NCI-H460 (cell line): ENCODE data around the gene TRIM68. TPM values are rescaled to one million over a fixed set of nuclear protein-coding genes. Genes with fewer than 3 reads are reported as not detected.

Source experiments
- DNase-seq: peaks from one replicate; pipeline ENCODE4 v3.0.0-alpha.2; 2016; ENCODE audit warnings: low read depth; ENCODE audit errors: extremely low read depth
- total RNA-seq: library from RNA; depleted of rRNA; stranded (reverse); fragments of >200 nt; shearing (Covaris generic); gene quantifications from 2 replicates; pipeline ENCODE4 v1.2.3, GENCODE V29; 2014; rRNA removed

TRIM68 gene
- total RNA-seq, 1 experiment from 2014 or later, result 4.3 TPM

DNA sequence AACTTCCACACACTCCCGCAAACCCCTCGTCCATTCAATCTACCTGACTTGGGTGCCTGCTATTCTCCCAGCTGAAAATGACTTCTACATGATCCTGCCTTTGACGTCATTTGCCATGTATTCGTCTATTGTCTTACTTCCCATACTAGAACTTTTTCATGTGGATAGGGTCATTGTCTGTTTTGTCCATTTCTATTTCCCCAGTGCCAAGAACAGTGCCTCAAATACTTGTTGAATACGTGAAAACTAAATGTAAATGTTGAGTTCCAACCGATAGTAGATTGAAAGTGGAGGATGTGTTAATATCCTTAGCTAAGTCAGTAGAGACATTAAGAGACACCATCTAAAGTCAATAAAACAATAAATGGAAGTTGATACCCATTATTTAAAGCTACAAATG is 935 bp downstream of the TRIM68 start:
- DNase-seq, result no peak

- no peak for DNase-seq
These were observed 1.6 kb downstream of the TRIM68 start for GRCh38 chr11:4606231-4607015.

DNA sequence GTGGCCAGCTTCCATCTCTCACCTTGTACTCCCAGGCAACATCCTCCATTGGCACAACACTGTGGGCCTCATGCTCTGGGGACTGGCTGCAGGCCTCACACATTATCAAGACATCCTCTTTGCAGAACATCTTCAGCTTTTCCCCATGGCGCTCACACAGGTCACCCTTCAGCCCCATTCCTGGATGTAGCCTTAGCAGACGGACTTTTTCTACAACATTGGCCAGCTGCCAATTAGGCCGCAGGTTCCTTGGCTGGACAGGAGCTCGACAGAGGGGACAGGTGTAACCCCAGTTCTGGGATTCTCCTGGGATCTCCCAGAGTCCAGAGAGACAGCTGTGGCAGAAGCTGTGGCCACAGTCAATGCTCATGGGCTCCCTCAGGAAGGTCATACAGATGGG is 3.0 kb downstream of the TRIM68 start:
- DNase-seq, result no peak

DNA sequence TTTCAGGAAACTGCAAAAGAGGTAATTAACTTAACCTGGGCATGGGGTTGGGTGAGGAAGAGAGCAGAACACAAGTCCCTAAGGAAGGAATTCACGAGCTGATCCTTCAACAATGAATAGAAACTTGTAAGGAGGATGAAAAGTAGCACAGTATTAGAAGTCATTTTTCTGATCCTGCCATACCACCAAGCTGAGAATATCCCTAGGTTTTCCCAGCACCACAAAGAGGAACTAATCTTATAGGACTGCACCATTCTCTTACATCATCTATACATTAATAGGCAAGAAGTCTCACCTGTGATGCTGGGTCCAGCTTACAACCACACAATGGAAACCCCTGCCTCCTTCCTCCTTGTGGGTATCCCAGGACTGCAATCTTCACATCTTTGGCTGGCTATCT is 14.3 kb downstream of the TRIM68 start, which contains the start of gene OR52I1:
Gene OR52I1, plus strand, starts transcription at position 301 of the 400 bp plus-strand sequence. Its CDS starts 0 bp downstream, at position 301.
- DNase-seq, result no peak

DNA sequence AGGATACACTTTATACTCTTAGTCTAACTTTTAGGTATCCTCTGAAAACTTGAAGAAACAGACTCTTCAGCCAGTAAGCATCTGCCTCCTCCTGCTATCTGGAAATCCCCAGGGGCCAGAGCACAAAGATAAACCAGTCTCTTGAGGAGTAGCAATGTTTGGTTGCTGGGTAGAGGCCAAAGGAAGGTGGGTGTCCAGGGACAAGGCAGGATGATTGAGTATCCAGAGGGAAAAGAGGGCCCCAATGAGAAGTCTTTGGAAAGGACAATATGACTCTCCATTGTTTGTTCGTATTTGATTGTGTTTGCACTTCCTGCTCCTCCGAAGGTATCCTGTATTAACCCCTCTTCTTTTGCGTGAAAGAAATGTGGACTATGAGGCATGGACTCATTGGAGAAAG is 19.0 kb downstream of the TRIM68 start:
- no peak for DNase-seq

- no peak for DNase-seq
These were observed 26.6 kb downstream of the TRIM68 start, which contains the start of gene OR52I2 for GRCh38 chr11:4581443-4581842. OR52I2 (plus strand) TSS chr11:4581743.

- no peak for DNase-seq
These were observed 27.9 kb downstream of the TRIM68 start for GRCh38 chr11:4580124-4580523.

DNA sequence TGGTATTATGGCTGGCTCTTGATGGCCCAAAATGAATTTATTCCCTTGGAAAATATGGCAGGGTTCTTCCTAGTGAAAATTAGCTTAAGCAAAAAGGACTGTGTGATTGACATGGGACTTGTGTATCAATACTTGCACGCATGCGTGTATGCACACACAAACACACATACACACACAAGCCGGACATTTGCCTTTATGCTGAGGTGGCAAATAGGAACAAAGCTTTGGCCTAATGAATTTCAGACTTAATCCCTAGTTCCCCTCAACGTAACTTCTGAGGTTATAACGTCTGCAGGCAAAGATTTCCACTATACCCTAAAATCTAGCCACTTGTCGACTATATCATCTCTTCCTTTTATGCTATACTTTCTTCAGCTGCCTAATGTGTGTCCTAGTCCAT is 29.4 kb downstream of the TRIM68 start:
- no peak for DNase-seq

DNA sequence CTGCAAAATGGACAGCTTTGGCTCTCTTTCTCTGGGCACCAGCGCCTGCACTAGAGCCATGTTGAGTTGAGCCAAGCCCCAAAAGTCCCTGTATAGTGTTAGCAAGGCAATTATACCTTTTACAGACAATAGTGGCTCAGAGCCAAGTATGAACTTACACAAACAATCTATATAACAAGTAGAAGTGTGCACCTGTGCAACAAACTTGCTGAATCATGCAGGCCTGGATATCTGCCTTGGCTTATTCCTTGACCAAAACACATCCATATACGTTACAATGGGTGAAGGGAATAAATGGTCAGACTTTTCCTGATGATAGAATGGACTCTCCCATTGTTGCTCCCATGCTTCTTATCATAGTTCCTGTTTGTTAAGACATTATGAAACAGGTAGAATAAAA is 30.3 kb downstream of the TRIM68 start:
- no peak for DNase-seq

DNA sequence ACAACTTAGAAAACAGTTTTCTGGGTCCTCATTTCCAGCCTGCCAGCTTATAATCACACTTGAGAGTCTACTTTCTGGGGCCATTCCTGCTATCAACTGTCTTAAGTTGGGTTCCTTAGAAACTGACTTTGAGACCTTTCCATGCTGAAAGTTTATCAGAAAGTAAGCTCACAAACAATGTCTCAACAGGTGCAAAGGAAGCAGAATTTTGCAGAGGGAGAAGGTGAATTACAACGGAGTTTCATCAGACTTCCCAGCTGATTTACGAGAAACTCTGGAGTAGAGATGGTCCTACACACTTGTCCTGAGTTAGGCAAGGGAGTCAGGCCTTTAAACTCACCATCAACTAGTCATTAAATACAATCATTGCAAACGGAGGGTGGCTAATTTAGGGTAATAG is 31.2 kb downstream of the TRIM68 start:
- DNase-seq, result no peak

- DNase-seq, result no peak
These were observed 39.0 kb downstream of the TRIM68 start for GRCh38 chr11:4569075-4569474.

DNA sequence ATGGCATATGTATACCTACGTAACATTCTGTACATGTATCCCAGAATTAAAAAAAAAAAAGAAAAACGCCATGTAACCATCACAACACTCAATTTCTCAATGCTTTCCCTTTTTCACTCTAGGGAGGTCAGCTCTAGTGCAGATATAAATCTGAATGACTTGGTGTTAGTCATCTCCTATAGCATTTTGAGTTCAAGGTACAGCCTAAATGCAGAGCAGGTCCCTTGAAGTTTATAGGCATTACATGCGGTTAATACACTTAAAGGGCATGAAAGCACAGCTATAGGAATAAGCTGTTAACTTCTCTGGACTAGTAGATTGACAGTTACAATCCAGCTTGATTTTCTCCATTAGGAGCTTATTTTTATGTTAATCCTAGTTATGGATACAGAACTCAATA is 42.7 kb downstream of the TRIM68 start:
- DNase-seq, result no peak

- no peak for DNase-seq
These were observed 47.6 kb downstream of the TRIM68 start for GRCh38 chr11:4560467-4560866.

DNA sequence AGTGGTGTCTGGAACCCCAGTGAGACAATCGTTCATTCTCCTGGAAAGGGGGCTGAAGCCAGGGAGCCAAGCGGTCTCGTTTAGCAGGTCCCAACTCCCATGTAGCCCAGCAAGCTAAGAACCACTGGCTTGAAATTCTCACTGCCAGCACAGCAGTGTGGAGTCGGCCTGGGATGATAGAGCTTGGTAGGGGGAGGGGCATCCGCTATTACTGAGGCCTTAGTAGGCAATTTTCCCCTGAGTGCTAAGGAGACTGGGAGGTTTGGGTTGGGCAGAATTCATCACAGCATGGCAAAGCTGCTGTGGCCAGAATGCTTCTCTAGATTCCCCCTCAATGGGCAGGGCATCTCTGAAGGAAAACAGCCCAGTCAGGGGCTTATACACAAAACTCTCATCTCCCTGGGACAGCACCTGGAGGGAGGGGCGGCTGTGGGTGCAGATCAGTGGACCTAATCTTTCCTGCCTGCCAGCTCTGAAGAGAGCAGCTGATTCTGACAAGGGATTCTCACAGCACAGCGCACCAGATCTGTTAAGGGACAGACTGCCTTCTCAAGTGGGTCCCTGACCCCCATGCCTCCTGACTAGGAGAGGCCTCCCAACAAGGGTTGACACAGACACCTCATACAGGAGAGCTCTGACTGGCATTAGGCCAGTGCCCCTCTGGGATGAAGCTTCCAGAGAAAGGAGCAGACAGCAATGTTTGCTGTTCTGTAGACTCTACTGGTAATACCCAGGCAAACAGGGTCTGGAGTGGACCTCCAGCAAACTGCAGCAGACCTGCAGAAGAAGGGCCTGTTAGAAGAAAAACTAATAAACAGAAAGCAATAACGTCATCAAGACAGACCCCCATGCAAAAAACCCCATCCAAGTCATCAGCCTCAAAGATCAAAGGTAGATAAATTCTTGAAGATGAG is 48.2 kb downstream of the TRIM68 start:
- DNase-seq, result no peak

DNA sequence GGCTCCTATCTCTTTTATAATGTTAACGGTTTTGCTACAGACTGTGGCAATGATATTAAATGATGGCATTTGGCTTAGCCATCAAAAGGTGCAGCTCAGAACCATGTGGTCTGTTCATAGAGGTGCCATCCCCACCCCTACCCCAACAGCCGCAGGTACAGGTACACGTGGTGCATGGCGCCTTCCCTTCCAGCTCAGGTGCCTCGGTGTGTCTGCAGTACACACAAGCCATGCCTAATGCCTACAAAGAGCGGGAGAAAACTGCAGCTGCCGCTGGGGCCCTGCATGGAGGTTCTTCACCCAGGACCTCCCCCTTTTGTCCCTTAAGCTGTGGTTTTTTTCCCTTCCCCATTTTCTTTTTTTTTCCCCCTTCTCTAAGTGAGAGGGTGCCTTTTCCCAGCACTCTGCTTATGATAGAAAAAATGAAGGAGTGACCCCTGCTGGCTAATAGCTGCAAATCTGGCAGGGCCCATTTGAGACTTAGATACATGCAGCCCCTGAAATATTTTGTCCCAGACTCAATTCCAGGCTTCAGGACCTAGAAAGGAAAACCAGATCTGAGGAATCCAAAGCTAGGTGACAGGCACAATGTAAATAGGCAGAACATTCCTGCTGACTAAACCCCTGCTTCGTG is 56.6 kb downstream of the TRIM68 start:
- DNase-seq, result no peak

Other genes with a start within 250 kb of the TRIM68 start
- gene OR52B4, start 239.8 kb downstream of the TRIM68 start, total RNA-seq, result not detected in 2 replicates
- 8.0 and 12.4 TPM in 2 replicates for gene TRIM21, start 214.5 kb downstream of the TRIM68 start, total RNA-seq
- not detected in 2 replicates for gene OR52K2, start 158.9 kb downstream of the TRIM68 start, total RNA-seq
- gene OR52K1, start 125.6 kb downstream of the TRIM68 start, total RNA-seq, result not detected in 2 replicates
- not detected in 2 replicates for gene OR52M1, start 63.0 kb downstream of the TRIM68 start, total RNA-seq
- not detected in 2 replicates for gene OR52I2, start 26.5 kb downstream of the TRIM68 start, total RNA-seq
- not detected in 2 replicates for gene OR52I1, start 14.2 kb downstream of the TRIM68 start, total RNA-seq
- not detected in 2 replicates for gene OR51D1, start 29.2 kb upstream of the TRIM68 start, total RNA-seq
- gene OR51E1, start 35.8 kb upstream of the TRIM68 start, total RNA-seq, result not detected in 2 replicates
- not detected in 2 replicates for gene OR51E2, start 89.6 kb upstream of the TRIM68 start, total RNA-seq
- not detected in 2 replicates for gene MMP26, start 96.6 kb upstream of the TRIM68 start, total RNA-seq
- gene OR51F1, start 161.7 kb upstream of the TRIM68 start, total RNA-seq, result not detected in 2 replicates
- not detected in 2 replicates for gene OR52R1, start 196.1 kb upstream of the TRIM68 start, total RNA-seq
- gene OR51F2, start 213.1 kb upstream of the TRIM68 start, total RNA-seq, result not detected in 2 replicates
- gene OR51S1, start 241.0 kb upstream of the TRIM68 start, total RNA-seq, result not detected in 2 replicates